Gastrocnemius medialis (tissue), 4 donors: ENCODE measurements around the gene SCAI.

Experiments
- POLR2A ChIP-seq, 2 donors: fragments of 450-650 bp; IDR thresholded peaks; one replicate each; pipeline ENCODE4 v1.6.1; 2017; ENCODE audit warnings: antibody characterized with exemption in 2 of 2, mild to moderate bottlenecking in 2 of 2, moderate library complexity in 2 of 2
- TF ChIP-seq, protein P1 (sequence below), 5 experiments: fragments of 450-650 bp in 3 of 5; fragments of 200-600 bp in 2 of 5; sonication (generic) in 2 of 5; IDR thresholded peaks in 4 of 5; conservative IDR thresholded peaks in 1 of 5; 1 replicate in 4 of 5; 2 replicates in 1 of 5; pipeline ENCODE4 v1.5.1; 2016 to 2019; ENCODE audit warnings: antibody characterized with exemption in 5 of 5, mild to moderate bottlenecking in 3 of 5, moderate library complexity in 3 of 5

DNA sequence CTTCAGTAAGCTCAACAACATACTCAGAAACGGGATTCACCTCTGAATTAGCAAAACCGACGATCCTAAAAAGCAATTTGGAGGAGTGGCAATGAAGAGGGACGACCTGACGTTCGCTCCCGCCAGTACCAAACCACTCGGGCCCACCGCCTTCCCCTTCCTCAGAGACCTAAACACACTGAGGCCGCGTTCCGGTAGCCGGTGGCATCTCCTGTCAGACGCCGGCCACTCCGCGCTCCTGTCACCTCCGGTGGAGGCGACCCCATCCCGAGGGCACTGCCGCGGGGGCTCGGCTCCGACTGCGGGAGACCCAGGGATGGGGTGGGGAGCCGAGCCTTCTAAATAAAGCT lies 45.7 kb upstream of the SCAI start:
- TF ChIP-seq, protein P1, sequence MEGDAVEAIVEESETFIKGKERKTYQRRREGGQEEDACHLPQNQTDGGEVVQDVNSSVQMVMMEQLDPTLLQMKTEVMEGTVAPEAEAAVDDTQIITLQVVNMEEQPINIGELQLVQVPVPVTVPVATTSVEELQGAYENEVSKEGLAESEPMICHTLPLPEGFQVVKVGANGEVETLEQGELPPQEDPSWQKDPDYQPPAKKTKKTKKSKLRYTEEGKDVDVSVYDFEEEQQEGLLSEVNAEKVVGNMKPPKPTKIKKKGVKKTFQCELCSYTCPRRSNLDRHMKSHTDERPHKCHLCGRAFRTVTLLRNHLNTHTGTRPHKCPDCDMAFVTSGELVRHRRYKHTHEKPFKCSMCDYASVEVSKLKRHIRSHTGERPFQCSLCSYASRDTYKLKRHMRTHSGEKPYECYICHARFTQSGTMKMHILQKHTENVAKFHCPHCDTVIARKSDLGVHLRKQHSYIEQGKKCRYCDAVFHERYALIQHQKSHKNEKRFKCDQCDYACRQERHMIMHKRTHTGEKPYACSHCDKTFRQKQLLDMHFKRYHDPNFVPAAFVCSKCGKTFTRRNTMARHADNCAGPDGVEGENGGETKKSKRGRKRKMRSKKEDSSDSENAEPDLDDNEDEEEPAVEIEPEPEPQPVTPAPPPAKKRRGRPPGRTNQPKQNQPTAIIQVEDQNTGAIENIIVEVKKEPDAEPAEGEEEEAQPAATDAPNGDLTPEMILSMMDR (IDR thresholded peaks at IDR 0.05 in 4 of 5, conservative IDR thresholded peaks at IDR 0.05 in 1 of 5): no peak
- no peak for TF ChIP-seq POLR2A (IDR thresholded peaks at IDR 0.05)
